Measurements from ENCODE around the gene USP13. TPM values are rescaled to one million over a fixed set of nuclear protein-coding genes. Genes with fewer than 3 reads are reported as not detected.

Gene USP13
- total and polyA plus RNA-seq, 10 of the 15 experiments (the other 5 are each of a cell fraction or from before 2014, with no cell fraction given): 3.2 to 20.8 (median 9.0) TPM

DNA sequence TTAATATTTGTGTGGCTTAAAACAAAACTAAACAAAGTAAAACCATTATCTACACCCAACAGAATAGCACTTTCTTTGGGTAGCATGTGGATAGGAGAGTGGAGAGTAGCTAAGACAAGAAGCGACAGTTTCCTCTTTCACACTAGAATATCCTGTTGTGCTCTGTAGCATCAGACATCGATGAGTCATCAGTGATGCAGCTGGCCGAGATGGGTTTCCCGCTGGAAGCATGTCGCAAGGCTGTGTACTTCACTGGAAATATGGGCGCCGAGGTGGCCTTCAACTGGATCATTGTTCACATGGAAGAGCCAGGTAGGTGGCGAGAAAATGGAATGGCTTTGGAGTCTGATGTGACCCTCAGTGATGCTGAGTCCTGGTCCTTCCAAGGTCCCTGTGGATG, 108.1 kb downstream of the USP13 start:
- no peaks in the 10 kb centered on the region for H3K27me3 ChIP-seq (replicated peaks in 1 of 2; ENCODE audit: control insufficient read depth in 2 of 2, insufficient read depth in 2 of 2, low read length in 1 of 2)
- no peak overlapping the region for H3K27ac ChIP-seq (ENCODE audit: control insufficient read depth, insufficient read depth)
- CTCF ChIA-PET: interaction anchor here (1.0 kb wide), 1 partner anchor 21 kb away, joined by 3 read pairs; no protein-coding TSS in a partner anchor
- POLR2A ChIA-PET: no interaction called here
- RAD21 ChIA-PET (ENCODE audit: unreplicated experiment): no interaction called here
- FAIRE-seq (no peak), ATAC-seq (no peak), DNase-seq (ENCODE audit: low read depth, low spot score) (no peak)
- in situ Hi-C loops (cut with MboI) (no loop called here), intact Hi-C loops (cut with micrococcal nuclease; ENCODE audit: unreplicated experiment) (no loop called here)
- no peaks in the 10 kb centered on the region for H3K4me1 ChIP-seq (ENCODE audit: control insufficient read depth, insufficient read depth, low read length)
- no peak overlapping the region for H3K9ac ChIP-seq (ENCODE audit: control insufficient read depth, insufficient read depth, low read length)
- no peaks in the 10 kb centered on the region for H4K20me1 ChIP-seq (ENCODE audit: control insufficient read depth, insufficient read depth)
- no TSS peak for BruUV-seq (replicated peaks)
- H3K36me3 ChIP-seq (ENCODE audit: control insufficient read depth in 2 of 2, insufficient read depth in 2 of 2, low read length in 1 of 2): peaks cover 6 to 7% of the 10 kb centered on the region in 2 experiments; a peak in 3 of 4 replicates
- 99% methylated on average over 8 of the region's 8 CpGs for WGBS (ENCODE audit: insufficient coverage, insufficient replicate concordance, low lambda C conversion rate, missing lambda C conversion rate)
- no peak overlapping the region for H3K4me2 ChIP-seq (ENCODE audit: control insufficient read depth, insufficient read depth)
- SMC1A ChIA-PET (ENCODE audit: uncharacterized antibody, unreplicated experiment): interaction anchor here (1.0 kb wide), 1 partner anchor 168 kb away, joined by 3 read pairs; no protein-coding TSS in a partner anchor
- no peak overlapping the region for H3K4me3 ChIP-seq
- H3K9me3 ChIP-seq (replicated peaks; ENCODE audit: control insufficient read depth, insufficient read depth, low read length): no peaks in the 10 kb centered on the region
- H2AFZ ChIP-seq (ENCODE audit: control insufficient read depth, low read depth, low read length): no peak overlapping the region
- no peaks in the 10 kb centered on the region for H3K79me2 ChIP-seq (ENCODE audit: control insufficient read depth, insufficient read depth, low read length)
- TF ChIP-seq KAT2A (conservative IDR thresholded peaks at IDR 0.05; ENCODE audit: control insufficient read depth, low read depth, low read length) (no peak), HDAC6 (IDR thresholded peaks at IDR 0.05; ENCODE audit: unreplicated experiment) (no peak), NR2C2 (IDR thresholded peaks at IDR 0.05; ENCODE audit: borderline replicate concordance, control insufficient read depth, insufficient read length, low read depth) (no peak), ZBED1 (IDR thresholded peaks at IDR 0.05; ENCODE audit: borderline replicate concordance) (no peak), SRF (IDR thresholded peaks at IDR 0.05; ENCODE audit: low read depth in 2 of 2, low read length in 2 of 2) (no peak), RCOR1 (conservative IDR thresholded peaks at IDR 0.05; ENCODE audit: low read depth, low read length) (no peak), ATF7 (IDR thresholded peaks at IDR 0.05; ENCODE audit: low read depth) (no peak)
- TF ChIP-seq, protein P1, sequence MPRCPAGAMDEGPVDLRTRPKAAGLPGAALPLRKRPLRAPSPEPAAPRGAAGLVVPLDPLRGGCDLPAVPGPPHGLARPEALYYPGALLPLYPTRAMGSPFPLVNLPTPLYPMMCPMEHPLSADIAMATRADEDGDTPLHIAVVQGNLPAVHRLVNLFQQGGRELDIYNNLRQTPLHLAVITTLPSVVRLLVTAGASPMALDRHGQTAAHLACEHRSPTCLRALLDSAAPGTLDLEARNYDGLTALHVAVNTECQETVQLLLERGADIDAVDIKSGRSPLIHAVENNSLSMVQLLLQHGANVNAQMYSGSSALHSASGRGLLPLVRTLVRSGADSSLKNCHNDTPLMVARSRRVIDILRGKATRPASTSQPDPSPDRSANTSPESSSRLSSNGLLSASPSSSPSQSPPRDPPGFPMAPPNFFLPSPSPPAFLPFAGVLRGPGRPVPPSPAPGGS (IDR thresholded peaks at IDR 0.05; ENCODE audit: borderline replicate concordance, insufficient read depth, low read depth, low read length, poor library complexity, severe bottlenecking): no peak
- TF ChIP-seq, protein P2, sequence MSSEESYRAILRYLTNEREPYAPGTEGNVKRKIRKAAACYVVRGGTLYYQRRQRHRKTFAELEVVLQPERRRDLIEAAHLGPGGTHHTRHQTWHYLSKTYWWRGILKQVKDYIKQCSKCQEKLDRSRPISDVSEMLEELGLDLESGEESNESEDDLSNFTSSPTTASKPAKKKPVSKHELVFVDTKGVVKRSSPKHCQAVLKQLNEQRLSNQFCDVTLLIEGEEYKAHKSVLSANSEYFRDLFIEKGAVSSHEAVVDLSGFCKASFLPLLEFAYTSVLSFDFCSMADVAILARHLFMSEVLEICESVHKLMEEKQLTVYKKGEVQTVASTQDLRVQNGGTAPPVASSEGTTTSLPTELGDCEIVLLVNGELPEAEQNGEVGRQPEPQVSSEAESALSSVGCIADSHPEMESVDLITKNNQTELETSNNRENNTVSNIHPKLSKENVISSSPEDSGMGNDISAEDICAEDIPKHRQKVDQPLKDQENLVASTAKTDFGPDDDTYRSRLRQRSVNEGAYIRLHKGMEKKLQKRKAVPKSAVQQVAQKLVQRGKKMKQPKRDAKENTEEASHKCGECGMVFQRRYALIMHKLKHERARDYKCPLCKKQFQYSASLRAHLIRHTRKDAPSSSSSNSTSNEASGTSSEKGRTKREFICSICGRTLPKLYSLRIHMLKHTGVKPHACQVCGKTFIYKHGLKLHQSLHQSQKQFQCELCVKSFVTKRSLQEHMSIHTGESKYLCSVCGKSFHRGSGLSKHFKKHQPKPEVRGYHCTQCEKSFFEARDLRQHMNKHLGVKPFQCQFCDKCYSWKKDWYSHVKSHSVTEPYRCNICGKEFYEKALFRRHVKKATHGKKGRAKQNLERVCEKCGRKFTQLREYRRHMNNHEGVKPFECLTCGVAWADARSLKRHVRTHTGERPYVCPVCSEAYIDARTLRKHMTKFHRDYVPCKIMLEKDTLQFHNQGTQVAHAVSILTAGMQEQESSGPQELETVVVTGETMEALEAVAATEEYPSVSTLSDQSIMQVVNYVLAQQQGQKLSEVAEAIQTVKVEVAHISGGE (CRISPR knock-in tag; IDR thresholded peaks at IDR 0.05): no peak
- TF ChIP-seq, protein P3, sequence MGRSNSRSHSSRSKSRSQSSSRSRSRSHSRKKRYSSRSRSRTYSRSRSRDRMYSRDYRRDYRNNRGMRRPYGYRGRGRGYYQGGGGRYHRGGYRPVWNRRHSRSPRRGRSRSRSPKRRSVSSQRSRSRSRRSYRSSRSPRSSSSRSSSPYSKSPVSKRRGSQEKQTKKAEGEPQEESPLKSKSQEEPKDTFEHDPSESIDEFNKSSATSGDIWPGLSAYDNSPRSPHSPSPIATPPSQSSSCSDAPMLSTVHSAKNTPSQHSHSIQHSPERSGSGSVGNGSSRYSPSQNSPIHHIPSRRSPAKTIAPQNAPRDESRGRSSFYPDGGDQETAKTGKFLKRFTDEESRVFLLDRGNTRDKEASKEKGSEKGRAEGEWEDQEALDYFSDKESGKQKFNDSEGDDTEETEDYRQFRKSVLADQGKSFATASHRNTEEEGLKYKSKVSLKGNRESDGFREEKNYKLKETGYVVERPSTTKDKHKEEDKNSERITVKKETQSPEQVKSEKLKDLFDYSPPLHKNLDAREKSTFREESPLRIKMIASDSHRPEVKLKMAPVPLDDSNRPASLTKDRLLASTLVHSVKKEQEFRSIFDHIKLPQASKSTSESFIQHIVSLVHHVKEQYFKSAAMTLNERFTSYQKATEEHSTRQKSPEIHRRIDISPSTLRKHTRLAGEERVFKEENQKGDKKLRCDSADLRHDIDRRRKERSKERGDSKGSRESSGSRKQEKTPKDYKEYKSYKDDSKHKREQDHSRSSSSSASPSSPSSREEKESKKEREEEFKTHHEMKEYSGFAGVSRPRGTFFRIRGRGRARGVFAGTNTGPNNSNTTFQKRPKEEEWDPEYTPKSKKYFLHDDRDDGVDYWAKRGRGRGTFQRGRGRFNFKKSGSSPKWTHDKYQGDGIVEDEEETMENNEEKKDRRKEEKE (IDR thresholded peaks at IDR 0.05): no peak
- TF ChIP-seq, protein P4, sequence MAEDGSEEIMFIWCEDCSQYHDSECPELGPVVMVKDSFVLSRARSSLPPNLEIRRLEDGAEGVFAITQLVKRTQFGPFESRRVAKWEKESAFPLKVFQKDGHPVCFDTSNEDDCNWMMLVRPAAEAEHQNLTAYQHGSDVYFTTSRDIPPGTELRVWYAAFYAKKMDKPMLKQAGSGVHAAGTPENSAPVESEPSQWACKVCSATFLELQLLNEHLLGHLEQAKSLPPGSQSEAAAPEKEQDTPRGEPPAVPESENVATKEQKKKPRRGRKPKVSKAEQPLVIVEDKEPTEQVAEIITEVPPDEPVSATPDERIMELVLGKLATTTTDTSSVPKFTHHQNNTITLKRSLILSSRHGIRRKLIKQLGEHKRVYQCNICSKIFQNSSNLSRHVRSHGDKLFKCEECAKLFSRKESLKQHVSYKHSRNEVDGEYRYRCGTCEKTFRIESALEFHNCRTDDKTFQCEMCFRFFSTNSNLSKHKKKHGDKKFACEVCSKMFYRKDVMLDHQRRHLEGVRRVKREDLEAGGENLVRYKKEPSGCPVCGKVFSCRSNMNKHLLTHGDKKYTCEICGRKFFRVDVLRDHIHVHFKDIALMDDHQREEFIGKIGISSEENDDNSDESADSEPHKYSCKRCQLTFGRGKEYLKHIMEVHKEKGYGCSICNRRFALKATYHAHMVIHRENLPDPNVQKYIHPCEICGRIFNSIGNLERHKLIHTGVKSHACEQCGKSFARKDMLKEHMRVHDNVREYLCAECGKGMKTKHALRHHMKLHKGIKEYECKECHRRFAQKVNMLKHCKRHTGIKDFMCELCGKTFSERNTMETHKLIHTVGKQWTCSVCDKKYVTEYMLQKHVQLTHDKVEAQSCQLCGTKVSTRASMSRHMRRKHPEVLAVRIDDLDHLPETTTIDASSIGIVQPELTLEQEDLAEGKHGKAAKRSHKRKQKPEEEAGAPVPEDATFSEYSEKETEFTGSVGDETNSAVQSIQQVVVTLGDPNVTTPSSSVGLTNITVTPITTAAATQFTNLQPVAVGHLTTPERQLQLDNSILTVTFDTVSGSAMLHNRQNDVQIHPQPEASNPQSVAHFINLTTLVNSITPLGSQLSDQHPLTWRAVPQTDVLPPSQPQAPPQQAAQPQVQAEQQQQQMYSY (CRISPR knock-in tag; IDR thresholded peaks at IDR 0.05): no peak
